GM12801 (cell line): ENCODE measurements around the gene SCN4B.

Experiments
- TF ChIP-seq, protein P1 (sequence below): IDR thresholded peaks from one replicate; pipeline ENCODE4 v1.5.1; 2011; ENCODE audit warnings: control low read depth; ENCODE audit not compliant: insufficient read length; ENCODE audit errors: extremely low read depth

Gene SCN4B

DNA sequence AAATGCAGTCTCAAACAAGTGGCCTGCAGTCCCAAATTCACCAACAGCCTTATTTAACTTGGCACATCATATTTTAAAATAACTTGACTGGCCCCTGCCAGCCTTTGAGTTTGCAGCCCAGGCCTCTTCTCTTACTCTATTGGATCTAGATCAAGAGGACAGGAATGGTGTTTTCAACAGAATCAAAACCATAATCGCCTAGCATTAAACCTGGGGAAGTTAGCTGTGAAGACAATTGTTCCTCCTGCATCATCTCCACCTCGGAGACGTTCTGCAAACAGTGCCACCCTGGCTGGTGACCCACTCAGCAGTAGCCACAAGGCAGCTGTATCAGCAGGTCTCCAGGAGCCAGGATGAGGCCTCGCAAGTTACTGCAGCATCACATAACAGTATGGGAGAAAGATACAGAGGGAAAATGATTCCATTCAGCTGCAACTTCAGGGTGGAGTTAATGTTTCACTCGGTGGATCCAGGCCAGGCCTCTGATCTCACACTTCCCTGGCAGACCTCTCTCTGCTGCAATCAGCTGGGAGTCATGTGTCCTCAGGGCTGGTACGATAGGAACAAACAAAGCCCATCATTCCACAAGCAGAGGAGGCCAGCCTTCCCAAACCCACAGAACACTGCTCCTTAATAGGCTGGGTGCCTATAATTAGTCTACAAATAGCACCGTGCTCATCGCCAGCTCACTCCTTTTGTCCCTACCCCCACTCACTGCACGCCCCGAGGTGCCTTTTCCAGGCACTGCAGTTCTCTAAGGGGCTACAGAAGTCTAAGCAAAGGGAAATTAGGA lies 42.4 kb upstream of the SCN4B start:
- TF ChIP-seq, protein P1, sequence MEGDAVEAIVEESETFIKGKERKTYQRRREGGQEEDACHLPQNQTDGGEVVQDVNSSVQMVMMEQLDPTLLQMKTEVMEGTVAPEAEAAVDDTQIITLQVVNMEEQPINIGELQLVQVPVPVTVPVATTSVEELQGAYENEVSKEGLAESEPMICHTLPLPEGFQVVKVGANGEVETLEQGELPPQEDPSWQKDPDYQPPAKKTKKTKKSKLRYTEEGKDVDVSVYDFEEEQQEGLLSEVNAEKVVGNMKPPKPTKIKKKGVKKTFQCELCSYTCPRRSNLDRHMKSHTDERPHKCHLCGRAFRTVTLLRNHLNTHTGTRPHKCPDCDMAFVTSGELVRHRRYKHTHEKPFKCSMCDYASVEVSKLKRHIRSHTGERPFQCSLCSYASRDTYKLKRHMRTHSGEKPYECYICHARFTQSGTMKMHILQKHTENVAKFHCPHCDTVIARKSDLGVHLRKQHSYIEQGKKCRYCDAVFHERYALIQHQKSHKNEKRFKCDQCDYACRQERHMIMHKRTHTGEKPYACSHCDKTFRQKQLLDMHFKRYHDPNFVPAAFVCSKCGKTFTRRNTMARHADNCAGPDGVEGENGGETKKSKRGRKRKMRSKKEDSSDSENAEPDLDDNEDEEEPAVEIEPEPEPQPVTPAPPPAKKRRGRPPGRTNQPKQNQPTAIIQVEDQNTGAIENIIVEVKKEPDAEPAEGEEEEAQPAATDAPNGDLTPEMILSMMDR: no peak

DNA sequence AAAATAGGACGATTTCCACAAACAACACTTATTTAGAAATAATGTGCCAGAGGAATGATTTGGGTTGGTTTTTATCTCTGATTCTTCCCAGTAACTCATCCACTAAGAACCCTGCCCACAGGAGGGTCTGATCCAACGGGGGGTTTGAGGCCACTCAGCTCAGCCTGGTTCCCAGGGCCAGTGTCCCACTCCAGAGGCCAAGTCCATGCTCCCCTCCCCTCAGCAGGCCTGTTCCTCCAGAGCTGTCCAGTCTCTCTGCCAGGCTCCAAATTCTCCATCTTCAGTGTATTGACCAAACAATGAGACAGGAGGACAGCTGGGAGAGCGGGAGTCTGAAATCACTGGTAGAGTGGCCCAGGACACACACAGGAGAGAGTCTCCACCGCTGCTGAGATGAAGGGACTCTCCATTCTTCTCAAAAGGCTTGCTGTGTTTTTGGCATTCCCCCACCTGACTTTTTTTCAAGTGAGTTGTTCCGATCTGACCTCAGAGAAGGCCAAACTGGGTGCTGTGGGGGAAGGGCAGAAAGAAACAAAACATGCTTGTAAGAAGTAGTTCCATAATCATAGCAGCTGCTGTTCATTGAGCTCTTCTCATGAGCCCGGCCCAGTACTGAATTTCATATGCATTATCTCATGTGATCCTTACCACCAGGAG lies 41.4 kb upstream of the SCN4B start:
- TF ChIP-seq, protein P1: no peak

DNA sequence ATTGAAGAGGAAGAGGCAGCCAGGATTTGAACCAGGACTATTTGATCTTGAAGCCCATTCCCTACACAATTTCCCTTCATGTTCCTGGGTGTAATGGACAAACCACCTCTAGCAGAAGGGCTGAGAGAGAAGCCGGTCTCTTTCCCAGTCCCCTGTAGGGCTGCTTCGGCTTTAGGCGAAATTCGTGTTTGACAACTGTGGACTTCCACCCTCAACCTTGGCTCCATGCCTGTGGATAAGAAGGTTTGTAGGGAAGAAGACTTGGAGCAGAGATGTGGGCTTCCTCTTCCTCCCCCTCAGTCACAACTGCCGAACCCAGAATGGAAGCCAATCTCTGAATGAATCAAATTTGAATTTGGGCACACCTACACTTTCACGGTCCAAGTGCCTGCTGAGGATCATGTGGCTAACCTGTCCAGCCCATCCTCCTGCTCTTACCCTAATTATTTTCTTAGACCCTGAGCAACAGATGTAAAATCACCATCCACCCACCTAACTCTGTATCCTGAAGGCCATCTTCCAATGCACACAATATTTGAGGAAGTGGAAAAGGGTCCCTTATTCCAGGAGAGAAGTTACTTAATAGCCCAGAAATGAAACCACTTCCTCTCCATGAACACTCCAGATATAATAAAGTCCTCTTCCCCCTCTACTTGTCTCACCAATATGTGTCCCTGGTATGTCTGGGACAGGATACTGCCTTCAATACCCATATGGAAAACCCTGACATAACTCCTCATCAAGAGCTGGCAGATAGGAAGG lies 33.9 kb upstream of the SCN4B start:
- TF ChIP-seq, protein P1: no peak

DNA sequence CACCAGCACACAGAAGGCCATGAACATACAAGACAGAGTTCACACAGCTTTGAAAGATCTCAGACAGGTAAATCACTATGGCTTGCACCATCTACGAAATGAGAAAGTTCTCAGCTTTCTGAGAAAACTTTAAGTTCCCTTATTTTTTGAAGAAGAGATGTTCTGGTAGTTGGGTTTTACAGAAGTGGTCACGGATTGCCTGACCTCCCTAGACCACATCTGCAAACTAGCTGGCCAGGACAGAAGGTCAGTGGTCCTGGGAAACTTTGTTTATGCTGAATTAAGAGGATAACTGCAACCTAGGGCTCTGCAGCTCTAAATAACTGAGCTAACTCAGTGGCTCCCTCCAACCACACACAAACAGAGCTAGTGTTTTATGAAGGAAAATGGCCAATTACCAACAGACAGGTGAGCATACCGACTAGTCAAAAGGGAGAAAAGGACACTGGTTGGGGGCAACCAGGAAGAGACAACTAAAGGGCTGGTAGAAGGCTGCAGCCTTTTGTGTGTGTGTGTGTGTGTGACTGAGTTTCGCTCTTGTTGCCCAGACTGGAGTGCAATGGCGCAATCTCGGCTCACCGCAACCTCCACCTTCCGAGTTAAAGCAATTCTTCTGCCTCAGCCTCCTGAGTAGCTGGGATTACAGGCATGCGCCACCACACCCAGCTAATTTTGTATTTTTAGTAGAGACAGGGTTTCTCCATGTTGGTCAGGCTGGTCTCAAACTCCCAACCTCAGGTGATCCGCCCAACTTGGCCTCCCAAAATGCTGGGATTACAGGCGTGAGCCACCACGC lies 32.4 kb upstream of the SCN4B start:
- TF ChIP-seq, protein P1: no peak

DNA sequence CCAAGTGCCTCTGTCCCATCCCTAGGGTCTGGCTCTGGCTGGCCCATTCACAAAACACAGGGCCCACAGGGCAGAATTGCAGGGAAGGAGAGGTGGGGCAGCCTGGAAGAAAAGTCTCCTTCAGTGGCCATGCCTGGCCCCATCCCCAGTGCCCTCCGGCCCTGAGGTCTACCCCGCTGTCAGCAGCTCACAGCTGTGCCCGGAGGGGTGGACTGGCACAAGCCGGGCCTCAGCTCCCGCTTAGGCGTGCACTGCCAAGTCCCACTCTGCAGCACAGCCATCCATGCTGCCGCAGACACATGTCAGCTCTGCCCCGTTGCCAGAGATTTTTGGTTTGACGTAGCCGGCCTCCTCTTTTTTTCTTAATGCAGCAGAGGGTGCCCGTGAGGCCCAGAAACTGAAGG lies 27.7 kb upstream of the SCN4B start:
- TF ChIP-seq, protein P1: no peak

DNA sequence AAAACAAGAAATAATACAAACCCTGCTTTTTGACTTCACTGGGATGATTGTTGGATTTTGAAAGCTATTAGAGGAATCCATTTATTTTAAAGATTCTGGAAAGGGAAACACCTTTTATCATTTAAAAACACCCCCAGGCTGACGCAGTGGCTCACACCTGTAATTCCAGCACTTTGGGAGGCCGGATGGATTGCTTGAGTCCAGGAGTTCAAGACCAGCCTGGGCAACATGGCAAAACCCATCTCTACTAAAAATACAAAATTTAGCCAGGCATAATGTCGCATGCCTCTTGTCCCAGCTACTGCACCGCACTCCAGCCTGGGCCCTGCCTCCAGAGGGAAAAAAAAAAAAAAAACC lies 24.1 kb upstream of the SCN4B start:
- TF ChIP-seq, protein P1: no peak
